Fibroblast of gingiva (primary cell): Measurements from ENCODE around the gene ENTPD2.

Experiments used
- DNase-seq: peaks from one replicate; pipeline ENCODE4 v3.0.0-alpha.2; 2011; ENCODE audit warnings: low read depth

ENTPD2 gene

GRCh38 chr9:137053944-137054931, at the start of gene ENTPD2:
ENTPD2 (minus strand) TSS chr9:137054061; CDS start chr9:137053997, 64 bp downstream.
- DNase-seq: no peak

DNA sequence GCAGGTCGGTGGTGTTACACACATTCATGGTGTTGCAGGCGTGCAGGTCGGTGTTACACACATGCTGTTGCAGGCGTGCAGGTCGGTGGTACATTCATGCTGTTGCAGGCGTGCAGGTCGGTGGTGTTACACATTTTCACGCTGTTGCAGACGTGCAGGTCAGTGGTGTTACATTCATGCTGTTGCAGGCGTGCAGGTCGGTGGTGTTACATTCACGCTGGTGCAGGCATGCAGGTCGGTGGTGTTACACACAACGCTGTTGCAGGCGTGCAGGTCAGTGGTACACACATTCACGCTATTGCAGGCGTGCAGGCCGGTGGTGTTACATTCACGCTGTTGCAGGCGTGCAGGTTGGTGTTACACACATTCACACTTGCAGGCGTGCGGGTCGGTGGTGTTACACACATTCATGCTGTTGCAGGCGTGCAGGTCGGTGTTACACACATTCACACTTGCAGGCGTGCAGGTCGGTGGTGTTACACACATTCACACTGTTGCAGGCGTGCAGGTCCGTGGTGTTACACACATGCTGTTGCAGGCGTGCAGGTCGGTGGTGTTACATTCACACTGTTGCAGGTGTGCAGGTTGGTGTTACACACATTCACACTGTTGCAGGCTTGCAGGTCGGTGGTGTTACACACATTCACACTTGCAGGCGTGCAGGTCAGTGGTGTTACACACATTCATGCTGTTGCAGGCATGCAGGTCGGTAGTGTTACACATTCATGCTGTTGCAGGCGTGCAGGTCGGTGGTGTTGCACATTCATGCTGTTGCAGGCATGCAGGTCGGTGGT, 49.5 kb upstream of the ENTPD2 start:
- DNase-seq: no peak

- no peak for DNase-seq
These were observed 45.4 kb upstream of the ENTPD2 start for GRCh38 chr9:137099231-137099630.

GRCh38 chr9:137097761-137098462, 44.1 kb upstream of the ENTPD2 start:
- DNase-seq: no peak

- DNase-seq: no peak
These were observed 43.1 kb upstream of the ENTPD2 start for GRCh38 chr9:137096785-137097546.

DNA sequence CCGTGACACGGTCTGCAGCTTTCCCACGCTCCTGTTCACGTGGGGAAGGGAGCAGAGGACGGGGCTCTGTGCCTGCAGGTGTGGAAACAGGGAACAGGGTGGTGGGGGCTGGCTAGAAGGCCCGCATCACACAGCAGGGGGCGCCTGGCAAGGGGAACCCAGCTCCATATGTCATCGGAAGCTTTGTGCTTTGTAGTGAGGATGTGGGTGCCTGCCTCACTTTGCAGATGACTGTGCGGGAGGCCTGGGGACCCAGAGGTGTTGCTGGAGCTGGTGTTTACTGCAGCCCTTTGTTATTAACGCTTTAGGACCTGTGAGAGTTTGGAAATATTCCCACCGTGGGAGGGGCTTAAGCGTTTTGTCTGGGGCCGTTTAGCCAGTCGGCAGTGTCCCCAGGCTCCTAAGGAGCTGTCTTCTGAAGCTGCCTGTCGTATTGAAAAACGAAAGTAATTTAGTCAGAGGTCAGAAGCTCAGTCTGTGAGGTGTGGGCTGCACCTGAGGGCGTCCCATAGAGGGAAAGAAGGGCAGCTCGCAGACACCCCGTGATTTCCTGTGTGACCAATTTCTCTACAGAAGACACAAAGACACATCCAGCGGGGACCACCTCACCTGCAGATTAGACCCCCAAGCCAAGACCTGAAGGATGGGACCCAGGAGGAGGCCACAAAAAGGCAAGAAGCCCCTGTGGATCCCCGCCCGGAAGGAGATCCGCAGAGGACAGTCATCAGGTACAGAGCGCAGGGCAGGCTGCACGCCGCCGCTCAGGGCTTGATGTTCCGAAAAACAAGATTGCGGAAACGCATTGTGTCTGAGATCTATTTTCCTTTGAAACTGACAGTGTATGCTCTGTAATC, 42.0 kb upstream of the ENTPD2 start:
- DNase-seq: no peak

GRCh38 chr9:137089232-137089947, 35.5 kb upstream of the ENTPD2 start:
- no peak for DNase-seq

DNA sequence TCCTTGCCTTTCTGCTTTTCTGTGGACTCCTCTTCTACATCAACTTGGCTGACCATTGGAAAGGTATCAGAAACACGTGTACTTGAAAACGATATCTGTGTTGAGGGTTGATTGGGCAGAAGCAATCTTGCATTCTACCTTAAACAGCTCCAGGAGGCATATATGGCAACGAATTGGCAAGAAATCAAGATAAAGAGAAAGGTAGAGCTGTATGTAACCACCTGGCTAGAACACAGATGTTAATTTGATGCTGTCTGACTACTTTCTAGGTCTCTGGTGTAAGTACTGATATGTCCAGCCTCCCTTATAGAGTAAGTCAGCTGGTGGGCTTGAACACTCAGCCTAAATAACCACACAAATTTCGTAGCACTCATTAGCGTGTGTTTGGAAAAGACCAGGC, 34.3 kb upstream of the ENTPD2 start:
- DNase-seq: no peak

- DNase-seq: no peak
These were observed 33.6 kb upstream of the ENTPD2 start for GRCh38 chr9:137087409-137087925.

DNA sequence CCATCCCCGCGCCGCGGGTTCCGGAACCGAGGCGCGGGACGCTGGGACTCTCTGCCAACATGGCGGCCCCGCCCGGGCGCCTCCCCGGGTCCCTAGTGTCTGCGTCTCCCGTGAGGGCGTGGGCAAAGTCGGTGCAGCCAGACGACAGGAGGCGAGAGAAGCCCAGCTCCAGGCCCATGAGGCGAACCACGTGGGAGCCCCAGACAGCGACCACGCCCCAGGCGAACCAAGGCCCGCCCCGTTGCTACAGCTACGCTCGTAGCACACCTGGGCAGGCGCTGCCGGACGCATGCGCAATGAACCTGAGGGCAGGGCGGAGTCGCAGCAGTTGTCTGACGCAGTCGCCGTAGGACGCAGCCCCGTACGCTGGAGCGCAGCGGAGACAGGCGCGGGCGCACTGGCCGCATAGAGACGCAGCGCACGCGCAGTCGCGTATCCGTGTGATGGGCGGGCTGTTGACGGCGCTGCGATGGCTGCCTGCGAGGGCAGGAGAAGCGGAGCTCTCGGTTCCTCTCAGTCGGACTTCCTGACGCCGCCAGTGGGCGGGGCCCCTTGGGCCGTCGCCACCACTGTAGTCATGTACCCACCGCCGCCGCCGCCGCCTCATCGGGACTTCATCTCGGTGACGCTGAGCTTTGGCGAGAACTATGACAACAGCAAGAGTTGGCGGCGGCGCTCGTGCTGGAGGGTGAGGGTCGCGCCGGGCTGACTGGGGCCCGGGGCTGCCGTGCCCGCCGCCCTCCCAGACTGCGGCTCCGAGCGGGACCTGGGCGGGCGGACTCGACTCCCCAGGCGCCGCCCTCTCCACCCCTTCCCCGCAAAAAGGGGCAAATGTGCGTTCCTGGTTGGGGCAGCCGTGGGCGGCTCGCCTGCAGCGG, 32.9 kb upstream of the ENTPD2 start, which contains the start of gene MAN1B1:
Gene MAN1B1 (plus strand): TSS at position 455 of the 878 bp plus-strand sequence. CDS start 15 bp downstream, at position 470.
- DNase-seq: peak; percentile 99

DNA sequence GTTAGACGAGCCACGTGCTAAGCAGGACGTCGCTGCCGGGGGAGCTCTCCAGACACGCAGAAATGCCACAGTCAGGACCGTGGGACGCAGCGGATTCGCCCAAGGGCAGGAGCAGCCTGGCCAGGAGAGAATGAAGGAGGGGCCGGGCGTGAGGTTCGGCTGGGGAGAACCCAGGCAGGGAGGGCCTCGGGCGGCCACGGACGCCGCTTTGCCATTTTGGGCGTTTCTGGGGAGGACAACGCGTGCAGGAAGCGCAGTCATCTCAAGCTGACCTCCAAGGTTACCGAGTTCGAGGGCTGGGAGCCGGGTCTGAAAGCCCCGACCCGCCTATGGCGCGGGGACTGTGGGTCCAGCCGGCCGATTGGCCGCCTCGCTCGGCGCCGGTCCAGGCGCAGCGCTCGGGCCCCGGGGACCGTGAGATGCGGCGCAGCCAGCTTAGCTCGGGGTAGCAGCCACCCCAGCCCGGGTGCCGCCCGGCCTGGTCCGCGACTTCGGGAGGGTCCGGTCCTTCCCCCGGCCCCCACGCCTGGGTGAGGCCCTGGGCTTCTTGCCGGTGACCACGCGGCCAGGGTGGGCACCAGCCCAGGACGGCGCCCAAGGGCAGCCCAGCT, 32.2 kb upstream of the ENTPD2 start:
- DNase-seq: peak; percentile 58

- no peak for DNase-seq
These were observed 30.7 kb upstream of the ENTPD2 start for GRCh38 chr9:137084526-137084925.

DNA sequence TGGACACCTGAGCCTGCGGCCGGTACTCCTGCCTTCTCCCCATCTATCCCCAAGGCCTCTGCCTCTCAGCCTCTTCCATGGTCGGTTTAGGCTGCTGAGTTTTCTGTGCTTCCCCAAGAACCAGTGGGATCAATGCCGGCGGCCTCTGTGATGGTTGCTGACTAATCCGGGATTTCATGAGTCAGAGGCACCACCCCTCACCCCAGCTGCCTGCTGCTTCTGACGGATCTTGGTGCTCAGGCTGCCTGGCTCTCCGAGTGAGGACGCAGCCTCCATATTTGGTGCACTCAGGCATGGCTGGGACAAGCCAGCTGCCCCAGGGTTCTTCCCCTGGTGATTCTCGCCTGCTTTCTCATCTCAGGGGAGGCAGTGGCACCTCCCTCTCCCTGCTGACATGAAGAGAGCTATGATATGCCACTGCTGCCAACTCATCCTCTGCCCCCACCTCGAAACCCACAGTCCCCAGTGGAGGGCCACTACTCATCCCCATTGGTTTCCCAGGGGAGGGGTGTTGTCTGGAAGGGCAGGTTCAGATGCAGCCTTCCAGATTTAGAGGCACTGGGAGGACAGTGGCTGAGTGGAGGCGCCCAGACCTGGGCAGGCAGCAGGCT, 29.6 kb upstream of the ENTPD2 start:
- peak; percentile 87 for DNase-seq

- no peak for DNase-seq
These were observed 29.0 kb upstream of the ENTPD2 start for GRCh38 chr9:137082925-137083290.

DNA sequence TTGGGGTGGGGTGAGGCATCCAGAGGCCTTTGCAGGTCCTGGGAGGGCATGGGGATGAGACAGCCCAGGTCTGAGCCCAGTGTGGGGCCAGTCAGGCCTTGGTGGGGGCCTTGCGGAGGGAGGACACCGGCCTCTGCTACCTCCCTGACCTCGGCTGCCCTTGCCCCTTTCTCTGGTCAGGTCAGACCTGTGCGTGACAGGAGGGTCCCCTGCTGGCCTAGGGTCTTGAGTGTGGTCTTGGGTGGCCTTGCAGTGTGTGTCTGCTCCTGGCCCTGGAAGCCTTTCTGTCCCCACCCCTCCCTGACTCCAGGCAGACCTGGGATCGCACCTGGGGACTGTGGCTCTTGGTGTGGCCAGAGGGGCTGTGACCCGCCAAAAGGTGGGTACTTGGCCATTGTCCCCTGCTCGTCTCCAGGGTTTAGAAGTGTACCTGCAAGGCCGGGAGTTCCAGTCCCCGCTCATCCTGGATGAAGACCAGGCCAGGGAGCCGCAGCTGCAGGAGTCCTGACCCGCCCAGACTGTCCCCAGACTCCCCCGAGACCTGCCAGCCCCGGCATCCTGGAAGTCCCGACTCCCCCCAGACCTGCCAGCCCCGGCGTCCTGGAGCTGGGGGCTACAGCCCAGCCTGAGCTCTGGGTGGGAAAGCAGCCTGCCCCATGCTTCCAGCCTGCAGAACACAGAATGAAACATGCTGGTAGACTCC, 28.5 kb upstream of the ENTPD2 start:
- DNase-seq: no peak

DNA sequence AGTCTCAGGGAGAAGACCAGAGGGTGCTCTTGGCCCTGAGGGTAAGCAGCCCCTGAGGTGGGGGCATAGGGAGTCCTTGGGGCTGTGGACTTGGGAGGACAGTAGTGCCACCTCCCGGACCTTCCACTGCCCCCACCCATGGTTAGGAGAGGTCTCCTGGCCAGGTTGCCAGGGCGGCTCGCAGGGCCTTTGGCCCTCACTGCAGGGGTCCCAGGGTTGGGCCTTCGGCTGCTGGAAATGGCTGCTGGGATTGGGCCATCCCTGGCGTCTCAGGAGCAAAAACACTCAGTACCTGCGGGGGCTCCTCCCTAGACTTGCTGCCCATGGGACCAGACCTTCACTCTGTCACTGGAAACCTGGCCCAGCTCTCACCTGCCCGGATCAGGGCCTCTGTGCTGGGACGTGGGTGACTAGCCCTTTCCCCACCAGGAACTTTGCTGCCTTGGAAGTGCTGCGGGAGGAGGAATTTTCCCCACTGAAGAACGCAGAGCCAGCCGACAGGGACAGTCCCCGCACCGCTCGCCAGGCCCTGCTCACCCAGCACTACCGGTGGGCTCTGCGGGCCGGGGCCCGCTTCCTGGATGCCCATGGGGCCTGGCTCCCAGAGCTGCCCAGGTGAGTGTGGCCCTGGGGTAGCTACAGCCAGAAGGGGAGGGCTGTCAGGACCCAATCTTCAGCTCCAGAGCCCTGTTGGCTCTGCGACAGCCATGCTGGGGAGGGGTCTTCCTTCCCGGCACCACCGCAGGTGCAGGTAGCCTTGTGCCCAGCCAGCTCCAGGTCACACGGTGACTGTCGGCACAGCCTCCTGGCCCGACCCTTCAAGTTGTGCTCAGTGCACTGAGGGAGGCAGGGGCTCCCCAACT, 26.6 kb upstream of the ENTPD2 start:
- no peak for DNase-seq
